Spleen (tissue), 11 donors: ENCODE results near the gene NEDD9. TPM values are rescaled to one million over a fixed set of nuclear protein-coding genes. Genes with fewer than 3 reads are reported as not detected.

Experiments used
- DNase-seq: peaks from one replicate; pipeline ENCODE4 v3.0.0-alpha.2; 2020
- H3K27ac ChIP-seq, 8 donors: fragments of 200-600 bp; sonication (generic) in 7 of 8; 1 replicate in 4 of 8; 2 replicates in 4 of 8; pipeline versions ENCODE4 v1.5.0 to v1.8.0; 2016 to 2021; ENCODE audit warnings: inconsistent platforms in 4 of 8, mild to moderate bottlenecking in 4 of 8, moderate library complexity in 1 of 8
- H3K27me3 ChIP-seq, 7 donors: fragments of 200-600 bp; sonication (generic) in 6 of 7; replicated peaks in 1 of 7; 1 replicate in 4 of 7; 2 replicates in 3 of 7; pipeline versions ENCODE4 v1.5.0 to v1.8.0; 2016 to 2021; ENCODE audit warnings: inconsistent platforms in 3 of 7, mild to moderate bottlenecking in 1 of 7
- H3K36me3 ChIP-seq, 6 donors: fragments of 200-600 bp; sonication (generic) in 5 of 6; 1 replicate in 4 of 6; 2 replicates in 2 of 6; pipeline versions ENCODE4 v1.5.0 to v1.8.0; 2016 to 2021; ENCODE audit warnings: inconsistent platforms in 2 of 6
- H3K4me1 ChIP-seq, 6 donors: fragments of 200-600 bp; sonication (generic) in 5 of 6; 1 replicate in 3 of 6; 2 replicates in 3 of 6; pipeline versions ENCODE4 v1.5.0 to v1.8.0; 2016 to 2021; ENCODE audit warnings: inconsistent platforms in 3 of 6
- H3K4me3 ChIP-seq, 8 donors: fragments of 200-600 bp; sonication (generic) in 7 of 8; 1 replicate in 4 of 8; 2 replicates in 4 of 8; pipeline versions ENCODE4 v1.5.0 to v1.8.0; 2016 to 2021; ENCODE audit warnings: inconsistent platforms in 4 of 8, mild to moderate bottlenecking in 4 of 8, moderate library complexity in 2 of 8
- H3K9me3 ChIP-seq, 8 donors: fragments of 200-600 bp; sonication (generic) in 7 of 8; 1 replicate in 4 of 8; 2 replicates in 4 of 8; pipeline versions ENCODE4 v1.5.0 to v1.8.0; 2016 to 2021; ENCODE audit warnings: inconsistent platforms in 4 of 8
- CTCF ChIP-seq, 11 experiments: fragments of 200-600 bp in 7 of 11; fragments of 450-650 bp in 4 of 11; sonication (generic) in 4 of 11; IDR thresholded peaks in 8 of 11; conservative IDR thresholded peaks in 3 of 11; 1 replicate in 7 of 11; 2 replicates in 4 of 11; pipeline versions ENCODE4 v1.4.0 to v1.8.0; 2016 to 2021; ENCODE audit warnings: antibody characterized with exemption in 11 of 11, inconsistent platforms in 4 of 11, mild to moderate bottlenecking in 1 of 11
- POLR2A ChIP-seq, 3 donors: fragments of 450-650 bp; IDR thresholded peaks; one replicate each; pipeline ENCODE4 v1.5.1; 2017; ENCODE audit warnings: antibody characterized with exemption in 3 of 3, mild to moderate bottlenecking in 1 of 3
- POLR2AphosphoS5 ChIP-seq, 3 donors: sonication (generic); formaldehyde crosslinking; IDR thresholded peaks; one replicate each; pipeline ENCODE4 v1.5.1; 2017; ENCODE audit warnings: antibody characterized with exemption in 3 of 3
- WGBS, 5 donors: extraction: QIAGEN DNeasy Blood & Tissue Kit in 3 of 5; methylation state at CpG; one replicate each; pipeline versions ENCODE4 v1.1.5 to v1.1.7; 2013 to 2018; 5-methylcytosine and 5-hydroxymethylcytosine counted together
- intact Hi-C: fragments of 100-400 bp; cut with DNase I; formaldehyde crosslinking; loops from one replicate; pipeline ENCODE4 v1.15.0; 2023; ENCODE audit warnings: low total_unique reads
- polyA plus RNA-seq, 3 donors: library from polyadenylated mRNA; stranded (reverse); fragments of 200-250 nt; gene quantifications; one replicate each; pipeline ENCODE4 v1.2.1, GENCODE V29; 2013
- total RNA-seq, 7 donors: library from RNA; depleted of rRNA in 3 of 7; stranded (reverse); fragments of >200 nt in 3 of 7; fragmentation: NEBNext Ultra II Directional in 4 of 7; extraction: Animal tissue kit (Norgen Biotek cat#: 25700) in 4 of 7; gene quantifications; one replicate each; pipeline versions ENCODE4 v1.1.0 to v1.2.1, GENCODE V29; 2016 to 2021
- donor health status: healthy with polysubstance abuse.
- donor health status: DM: no; HTN: no; CAD: no; lungs with moderate emphysema.
- donor health status: DM: no; HTN: no; CAD: no.
- donor health status: Bipolar disorder and iron deficiency.
- donor health status: healthy.
- donor health status: DM: no; HTN: no; CAD: no.
- donor health status: DM: yes; HTN: yes; CAD: no.

Gene NEDD9
- total and polyA plus RNA-seq, 10 donors = 16.1 to 208 (median 115) TPM

GRCh38 chr6:11266926-11267325 is 34.5 kb upstream of the NEDD9 start:
- 88 to 98% (median 90%) methylated on average over 3 of the region's 3 CpGs for WGBS, 5 donors
- intact Hi-C loops = no loop called here

GRCh38 chr6:11265932-11266331 is 33.5 kb upstream of the NEDD9 start:
- intact Hi-C loops = no loop called here
- DNase-seq = no peak
- H3K36me3 ChIP-seq = peaks cover 0 to 31% (median 2%) of the 10 kb centered on the region in 6 donors
- peaks cover 0 to 42% (median 13%) of the 10 kb centered on the region in 6 donors for H3K4me1 ChIP-seq
- no peak overlapping the region for H3K27ac ChIP-seq
- H3K27me3 ChIP-seq = no peaks in the 10 kb centered on the region
- WGBS, 5 donors = 92 to 100% (median 95%) methylated on average over 1 of the region's 1 CpG
- no peaks in the 10 kb centered on the region for H3K9me3 ChIP-seq
- TF ChIP-seq POLR2A (IDR thresholded peaks at IDR 0.05) (no peak), CTCF (IDR thresholded peaks at IDR 0.05 in 8 of 11, conservative IDR thresholded peaks at IDR 0.05 in 3 of 11) (no peak), POLR2AphosphoS5 (IDR thresholded peaks at IDR 0.05) (no peak)
- no peak overlapping the region for H3K4me3 ChIP-seq

More at GRCh38 chr6:11266926-11267325, 34.5 kb upstream of the NEDD9 start:
- TF ChIP-seq CTCF (IDR thresholded peaks at IDR 0.05 in 8 of 11, conservative IDR thresholded peaks at IDR 0.05 in 3 of 11) (no peak), POLR2A (IDR thresholded peaks at IDR 0.05) (no peak), POLR2AphosphoS5 (IDR thresholded peaks at IDR 0.05) (no peak)
- H3K27ac ChIP-seq = no peak overlapping the region
- H3K36me3 ChIP-seq = peaks cover 0 to 35% (median under 1%) of the 10 kb centered on the region in 6 donors
- no peak for DNase-seq
- H3K27me3 ChIP-seq = no peaks in the 10 kb centered on the region
- H3K9me3 ChIP-seq = no peaks in the 10 kb centered on the region
- peaks cover 0 to 40% (median 13%) of the 10 kb centered on the region in 6 donors for H3K4me1 ChIP-seq
- H3K4me3 ChIP-seq = no peak overlapping the region

- no peak for DNase-seq
- Histone ChIP-seq H3K27ac (peak overlapping the region in 3 of 8 donors; percentile 29 to 57 (median 29)), H3K36me3 (peaks cover 0 to 23% (median 2%) of the 10 kb centered on the region in 6 donors), H3K4me1 (peaks cover 5 to 55% (median 20%) of the 10 kb centered on the region in 6 donors), H3K9me3 (no peaks in the 10 kb centered on the region), H3K27me3 (no peaks in the 10 kb centered on the region), H3K4me3 (no peak overlapping the region)
- WGBS, 5 donors = 90 to 98% (median 95%) methylated on average over 6 of the region's 6 CpGs
- intact Hi-C loops = no loop called here
- no peak for TF ChIP-seq POLR2A (IDR thresholded peaks at IDR 0.05)
- no peak for TF ChIP-seq CTCF (IDR thresholded peaks at IDR 0.05 in 8 of 11, conservative IDR thresholded peaks at IDR 0.05 in 3 of 11)
- no peak for TF ChIP-seq POLR2AphosphoS5 (IDR thresholded peaks at IDR 0.05)
Observed at GRCh38 chr6:11264100-11264499, 31.6 kb upstream of the NEDD9 start.

- WGBS, 5 donors = 51 to 76% (median 70%) methylated on average over 5 of the region's 5 CpGs
- H3K36me3 ChIP-seq = peaks cover 0 to 23% (median 2%) of the 10 kb centered on the region in 6 donors
- H3K4me1 ChIP-seq = peaks cover 10 to 62% (median 27%) of the 10 kb centered on the region in 6 donors
- H3K27me3 ChIP-seq = no peaks in the 10 kb centered on the region
- no peak for DNase-seq
- no peak overlapping the region for H3K4me3 ChIP-seq
- intact Hi-C loops = no loop called here
- H3K27ac ChIP-seq = peak overlapping the region in 5 of 8 donors; percentile 2 to 57 (median 29)
- TF ChIP-seq POLR2A (IDR thresholded peaks at IDR 0.05) = no peak
- peak in 1 of 3 donors; percentile 70 for TF ChIP-seq POLR2AphosphoS5 (IDR thresholded peaks at IDR 0.05)
- no peak for TF ChIP-seq CTCF (IDR thresholded peaks at IDR 0.05 in 8 of 11, conservative IDR thresholded peaks at IDR 0.05 in 3 of 11)
- no peaks in the 10 kb centered on the region for H3K9me3 ChIP-seq
Observed at GRCh38 chr6:11263291-11263775, 30.9 kb upstream of the NEDD9 start.
